Stomach (tissue), 9 donors: ENCODE measurements around the gene SLC1A2. TPM values are rescaled to one million over a fixed set of nuclear protein-coding genes. Genes with fewer than 3 reads are reported as not detected.
A peak's percentile ranks its signal among the peaks of the same experiment; 100 is the strongest.

Source experiments
- DNase-seq, 2 donors: peaks; one replicate each; pipeline versions ENCODE4 v3.0.0 to v3.0.0-alpha.2; 2013 to 2019
- H3K27ac ChIP-seq, 5 donors: fragments of 200-600 bp in 4 of 5; sonication (generic) in 4 of 5; one replicate each; pipeline ENCODE4 v1.5.1; 2013 to 2019; ENCODE audit warnings: mild to moderate bottlenecking in 1 of 5, moderate library complexity in 1 of 5
- H3K27me3 ChIP-seq, 3 donors: fragments of 200-600 bp; sonication (generic); one replicate each; pipeline ENCODE4 v1.5.1; 2017 to 2019; ENCODE audit warnings: mixed run types in 1 of 3
- H3K36me3 ChIP-seq, 4 donors: fragments of 200-600 bp; sonication (generic); 1 replicate in 3 of 4; 2 replicates in 1 of 4; pipeline ENCODE4 v1.5.1; 2016 to 2019
- H3K4me1 ChIP-seq, 4 donors: fragments of 200-600 bp; sonication (generic); one replicate each; pipeline ENCODE4 v1.5.1; 2016 to 2019
- H3K4me3 ChIP-seq, 4 donors: fragments of 200-600 bp; sonication (generic) in 3 of 4; one replicate each; pipeline ENCODE4 v1.5.1; 2016 to 2019; ENCODE audit warnings: mild to moderate bottlenecking in 1 of 4
- H3K9me3 ChIP-seq, 4 donors: fragments of 200-600 bp; sonication (generic); one replicate each; pipeline ENCODE4 v1.5.1; 2016 to 2019
- EP300 ChIP-seq: sonication (generic); formaldehyde crosslinking; IDR thresholded peaks from one replicate; pipeline ENCODE4 v1.6.1; 2017; ENCODE audit warnings: antibody characterized with exemption
- POLR2A ChIP-seq, 4 donors: fragments of 450-650 bp; IDR thresholded peaks; one replicate each; pipeline ENCODE4 v1.6.1; 2016; ENCODE audit warnings: antibody characterized with exemption in 4 of 4, control low read depth in 2 of 4, mild to moderate bottlenecking in 1 of 4, moderate library complexity in 1 of 4
- POLR2AphosphoS5 ChIP-seq, 3 donors: sonication (generic); formaldehyde crosslinking; IDR thresholded peaks; one replicate each; pipeline ENCODE4 v1.6.1; 2016; ENCODE audit warnings: antibody characterized with exemption in 3 of 3
- WGBS, 5 donors: extraction: QIAGEN DNeasy Blood & Tissue Kit in 3 of 5; methylation state at CpG; one replicate each; pipeline versions ENCODE4 v1.1.5 to v1.1.7; 2013 to 2018; 5-methylcytosine and 5-hydroxymethylcytosine counted together
- intact Hi-C: fragments of 100-400 bp; cut with DNase I; formaldehyde crosslinking; loops from one replicate; pipeline ENCODE4 v1.15.1; 2023; ENCODE audit warnings: low total_unique reads
- polyA plus RNA-seq, 3 donors: library from polyadenylated mRNA; stranded (reverse); fragments of 200-250 nt; gene quantifications; one replicate each; pipeline ENCODE4 v1.2.3, GENCODE V29; 2013
- total RNA-seq, 5 donors: library from RNA; depleted of rRNA; stranded (reverse); fragments of >200 nt; gene quantifications; one replicate each; pipeline versions ENCODE4 v1.1.0 to v1.2.3, GENCODE V29; 2014 to 2016
- TF ChIP-seq, protein P1 (sequence below), 7 experiments: fragments of 450-650 bp in 4 of 7; fragments of 200-600 bp in 3 of 7; sonication (generic) in 3 of 7; IDR thresholded peaks; one replicate each; pipeline ENCODE4 v1.5.1; 2016 to 2019; ENCODE audit warnings: antibody characterized with exemption in 7 of 7, control low read depth in 2 of 7, mild to moderate bottlenecking in 1 of 7
- donor health status: healthy with polysubstance abuse.
- donor health status: Bipolar disorder and iron deficiency.
- donor health status: healthy.

SLC1A2 gene
- total and polyA plus RNA-seq, 8 donors, result 1.3 to 13.4 (median 3.2) TPM; not detected in 1

DNA sequence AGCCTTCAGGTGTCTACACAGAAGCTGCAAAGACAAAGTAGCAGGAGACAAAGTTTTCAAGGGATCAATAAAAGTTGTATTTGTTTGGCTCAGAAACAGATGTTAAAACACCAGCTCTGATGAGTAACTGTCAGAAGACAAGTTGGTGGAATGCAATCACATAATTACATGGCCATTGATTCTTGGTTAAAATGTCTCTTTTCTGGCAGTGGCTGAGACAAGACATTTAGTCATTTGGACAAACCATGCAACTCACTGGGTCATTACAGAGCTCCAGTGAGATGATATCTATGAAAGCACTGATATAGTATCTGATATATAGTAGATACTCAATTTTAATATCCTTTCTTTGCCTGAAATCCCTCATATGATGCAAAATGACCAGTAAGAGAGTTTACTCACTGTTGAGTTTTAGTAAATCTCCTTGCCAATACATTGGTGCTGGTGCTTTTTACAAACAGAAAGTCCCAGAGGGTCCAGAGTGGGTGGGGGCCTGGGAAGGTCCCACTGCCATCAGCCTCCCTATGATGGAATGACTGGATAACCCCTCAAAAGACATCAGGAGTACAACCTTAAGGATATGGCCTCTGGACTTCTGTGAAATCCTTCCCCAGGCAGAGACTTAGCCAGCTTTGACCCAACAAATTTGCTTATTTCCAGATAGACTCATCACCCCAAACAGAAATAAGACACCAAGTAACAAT, 95.0 kb downstream of the SLC1A2 start:
- TF ChIP-seq POLR2AphosphoS5 (IDR thresholded peaks at IDR 0.05) (no peak), POLR2A (IDR thresholded peaks at IDR 0.05) (no peak), EP300 (no peak)
- TF ChIP-seq, protein P1, sequence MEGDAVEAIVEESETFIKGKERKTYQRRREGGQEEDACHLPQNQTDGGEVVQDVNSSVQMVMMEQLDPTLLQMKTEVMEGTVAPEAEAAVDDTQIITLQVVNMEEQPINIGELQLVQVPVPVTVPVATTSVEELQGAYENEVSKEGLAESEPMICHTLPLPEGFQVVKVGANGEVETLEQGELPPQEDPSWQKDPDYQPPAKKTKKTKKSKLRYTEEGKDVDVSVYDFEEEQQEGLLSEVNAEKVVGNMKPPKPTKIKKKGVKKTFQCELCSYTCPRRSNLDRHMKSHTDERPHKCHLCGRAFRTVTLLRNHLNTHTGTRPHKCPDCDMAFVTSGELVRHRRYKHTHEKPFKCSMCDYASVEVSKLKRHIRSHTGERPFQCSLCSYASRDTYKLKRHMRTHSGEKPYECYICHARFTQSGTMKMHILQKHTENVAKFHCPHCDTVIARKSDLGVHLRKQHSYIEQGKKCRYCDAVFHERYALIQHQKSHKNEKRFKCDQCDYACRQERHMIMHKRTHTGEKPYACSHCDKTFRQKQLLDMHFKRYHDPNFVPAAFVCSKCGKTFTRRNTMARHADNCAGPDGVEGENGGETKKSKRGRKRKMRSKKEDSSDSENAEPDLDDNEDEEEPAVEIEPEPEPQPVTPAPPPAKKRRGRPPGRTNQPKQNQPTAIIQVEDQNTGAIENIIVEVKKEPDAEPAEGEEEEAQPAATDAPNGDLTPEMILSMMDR (IDR thresholded peaks at IDR 0.05), result no peak
- intact Hi-C loops, result no loop called here
- Histone ChIP-seq H3K4me3 (no peak overlapping the region), H3K9me3 (no peaks in the 10 kb centered on the region), H3K36me3 (no peaks in the 10 kb centered on the region), H3K27me3 (no peaks in the 10 kb centered on the region), H3K27ac (no peak overlapping the region), H3K4me1 (peaks cover 0 to 2% (median 0%) of the 10 kb centered on the region in 4 donors)
- DNase-seq, result no peak

DNA sequence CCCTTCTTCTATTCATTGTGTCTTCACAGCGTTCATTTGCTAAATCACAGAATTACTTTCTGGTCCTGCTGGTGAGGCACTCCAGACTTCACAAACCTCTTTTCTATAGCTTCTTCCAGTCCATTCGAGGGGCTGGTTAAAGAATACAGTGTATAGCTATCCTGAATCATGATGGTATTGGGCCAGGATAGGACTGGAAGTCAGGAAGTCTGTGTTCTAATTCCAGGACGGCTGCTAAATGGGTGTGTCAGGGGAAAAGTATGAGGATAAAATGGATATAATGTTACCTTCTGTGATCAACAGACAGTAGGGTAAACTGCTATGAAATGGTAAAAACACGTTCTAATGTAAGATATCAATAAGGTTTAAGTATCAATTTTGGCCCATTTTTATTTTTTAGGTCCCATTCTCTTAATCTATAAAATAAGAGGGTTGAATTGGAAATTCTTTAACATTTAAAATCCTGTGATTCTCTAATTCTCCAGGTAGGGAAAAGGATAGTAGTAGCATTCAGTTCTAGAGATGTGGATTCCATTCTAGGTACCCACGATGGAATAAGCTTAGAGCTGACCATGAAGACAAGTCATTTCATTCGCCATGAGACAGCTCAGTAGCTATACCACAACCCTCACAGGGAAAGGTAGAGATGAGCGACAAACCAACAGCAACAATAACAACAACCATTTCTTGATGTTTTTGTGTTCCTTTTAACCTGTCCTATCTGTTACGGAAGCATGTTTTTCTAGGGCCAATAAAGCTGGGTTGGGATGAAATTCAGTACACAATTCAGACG, 96.1 kb downstream of the SLC1A2 start:
- Histone ChIP-seq H3K36me3 (no peaks in the 10 kb centered on the region), H3K4me3 (no peak overlapping the region), H3K4me1 (peaks cover 0 to 10% (median 0%) of the 10 kb centered on the region in 4 donors), H3K27me3 (no peaks in the 10 kb centered on the region), H3K27ac (peak overlapping the region in 1 of 5 donors; percentile 48), H3K9me3 (no peaks in the 10 kb centered on the region)
- TF ChIP-seq, protein P1 (IDR thresholded peaks at IDR 0.05), result no peak
- TF ChIP-seq POLR2AphosphoS5 (IDR thresholded peaks at IDR 0.05) (no peak), POLR2A (IDR thresholded peaks at IDR 0.05) (no peak), EP300 (no peak)
- no peak for DNase-seq
- 78 to 84% (median 83%) methylated on average over 9 of the region's 9 CpGs for WGBS, 5 donors
- intact Hi-C loops, result no loop called here

DNA sequence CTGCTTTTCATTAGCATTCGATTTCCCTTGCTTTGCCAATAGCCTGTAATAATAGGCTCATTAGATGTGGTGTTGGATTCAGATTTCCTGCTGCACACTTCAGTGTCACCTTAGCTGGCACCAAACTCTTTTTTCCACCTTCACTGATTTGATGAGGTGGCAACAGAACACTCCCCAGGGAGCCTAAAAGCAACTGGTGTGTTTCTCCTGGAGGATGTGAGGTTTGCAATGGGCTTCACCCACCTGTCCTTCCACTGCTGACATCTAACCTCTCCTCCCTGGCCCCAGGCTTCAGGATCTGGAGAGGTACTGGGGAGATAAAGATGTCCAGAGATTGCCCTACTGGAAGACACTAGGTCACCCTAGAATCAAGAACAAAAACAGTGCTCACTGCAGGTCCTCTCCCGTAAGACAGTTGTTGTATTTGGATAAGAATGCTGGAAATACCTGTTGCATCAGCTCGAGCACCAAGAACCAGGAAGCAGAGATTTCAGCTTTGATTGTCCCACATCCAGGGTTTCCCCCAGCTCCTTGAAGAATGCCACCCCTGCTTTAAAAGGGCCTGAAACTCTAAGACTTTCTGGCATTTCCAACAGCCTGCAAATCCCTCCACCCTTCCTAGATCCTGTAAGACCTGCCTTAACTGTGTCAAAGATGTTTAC, 96.9 kb downstream of the SLC1A2 start:
- H3K27me3 ChIP-seq, result no peaks in the 10 kb centered on the region
- 60 to 81% (median 69%) methylated on average over 3 of the region's 3 CpGs for WGBS, 5 donors

More for the DNA sequence above, 96.9 kb downstream of the SLC1A2 start:
- DNase-seq, result no peak
- intact Hi-C loops, result no loop called here
- H3K27ac ChIP-seq, result peak overlapping the region in 3 of 5 donors; percentile 32 to 54 (median 48)
- no peak overlapping the region for H3K4me3 ChIP-seq
- TF ChIP-seq, protein P1 (IDR thresholded peaks at IDR 0.05), result no peak
- TF ChIP-seq POLR2AphosphoS5 (IDR thresholded peaks at IDR 0.05), result no peak
- TF ChIP-seq POLR2A (IDR thresholded peaks at IDR 0.05), result no peak
- TF ChIP-seq EP300, result no peak
- H3K36me3 ChIP-seq, result no peaks in the 10 kb centered on the region
- peaks cover 0 to 10% (median 0%) of the 10 kb centered on the region in 4 donors for H3K4me1 ChIP-seq
- H3K9me3 ChIP-seq, result no peaks in the 10 kb centered on the region
